Ishikawa (cell line): ENCODE results near the gene C1R.

Experiments
- CEBPB ChIP-seq: IDR thresholded peaks from 2 replicates; pipeline ENCODE4 v1.6.1; 2012
- CREB1 ChIP-seq: IDR thresholded peaks from 2 replicates; pipeline ENCODE4 v1.6.1; 2012; ENCODE audit warnings: low read depth
- EGR1 ChIP-seq: IDR thresholded peaks from 2 replicates; pipeline ENCODE4 v1.6.1; 2012
- EP300 ChIP-seq: IDR thresholded peaks from 2 replicates; pipeline ENCODE4 v1.6.1; 2012; ENCODE audit warnings: borderline replicate concordance
- FOXM1 ChIP-seq: IDR thresholded peaks from 2 replicates; pipeline ENCODE4 v1.6.1; 2012; ENCODE audit warnings: low read depth, borderline replicate concordance
- NFIC ChIP-seq: IDR thresholded peaks from 2 replicates; pipeline ENCODE4 v1.6.1; 2012
- RAD21 ChIP-seq: IDR thresholded peaks from 2 replicates; pipeline ENCODE4 v1.6.1; 2012; ENCODE audit warnings: low read depth
- TAF1 ChIP-seq: IDR thresholded peaks from 2 replicates; pipeline ENCODE4 v1.6.1; 2012; ENCODE audit warnings: low read depth, mild to moderate bottlenecking
- TCF12 ChIP-seq: IDR thresholded peaks from 2 replicates; pipeline ENCODE4 v1.6.1; 2012; ENCODE audit warnings: low read depth
- TEAD4 ChIP-seq: IDR thresholded peaks from 2 replicates; pipeline ENCODE4 v1.6.1; 2012
- YY1 ChIP-seq: IDR thresholded peaks from 2 replicates; pipeline ENCODE4 v1.6.1; 2012; ENCODE audit warnings: low read depth
- ZBTB7A ChIP-seq: IDR thresholded peaks from 2 replicates; pipeline ENCODE4 v1.6.1; 2012; ENCODE audit warnings: low read depth
- TF ChIP-seq, protein P1 (sequence below): IDR thresholded peaks from 2 replicates; pipeline ENCODE4 v1.6.1; 2012; ENCODE audit warnings: low read depth, mild to moderate bottlenecking
- TF ChIP-seq, protein P2 (sequence below): IDR thresholded peaks from 2 replicates; pipeline ENCODE4 v1.6.1; 2012
- TF ChIP-seq, protein P3 (sequence below): IDR thresholded peaks from 2 replicates; pipeline ENCODE4 v1.6.1; 2012

C1R gene

DNA sequence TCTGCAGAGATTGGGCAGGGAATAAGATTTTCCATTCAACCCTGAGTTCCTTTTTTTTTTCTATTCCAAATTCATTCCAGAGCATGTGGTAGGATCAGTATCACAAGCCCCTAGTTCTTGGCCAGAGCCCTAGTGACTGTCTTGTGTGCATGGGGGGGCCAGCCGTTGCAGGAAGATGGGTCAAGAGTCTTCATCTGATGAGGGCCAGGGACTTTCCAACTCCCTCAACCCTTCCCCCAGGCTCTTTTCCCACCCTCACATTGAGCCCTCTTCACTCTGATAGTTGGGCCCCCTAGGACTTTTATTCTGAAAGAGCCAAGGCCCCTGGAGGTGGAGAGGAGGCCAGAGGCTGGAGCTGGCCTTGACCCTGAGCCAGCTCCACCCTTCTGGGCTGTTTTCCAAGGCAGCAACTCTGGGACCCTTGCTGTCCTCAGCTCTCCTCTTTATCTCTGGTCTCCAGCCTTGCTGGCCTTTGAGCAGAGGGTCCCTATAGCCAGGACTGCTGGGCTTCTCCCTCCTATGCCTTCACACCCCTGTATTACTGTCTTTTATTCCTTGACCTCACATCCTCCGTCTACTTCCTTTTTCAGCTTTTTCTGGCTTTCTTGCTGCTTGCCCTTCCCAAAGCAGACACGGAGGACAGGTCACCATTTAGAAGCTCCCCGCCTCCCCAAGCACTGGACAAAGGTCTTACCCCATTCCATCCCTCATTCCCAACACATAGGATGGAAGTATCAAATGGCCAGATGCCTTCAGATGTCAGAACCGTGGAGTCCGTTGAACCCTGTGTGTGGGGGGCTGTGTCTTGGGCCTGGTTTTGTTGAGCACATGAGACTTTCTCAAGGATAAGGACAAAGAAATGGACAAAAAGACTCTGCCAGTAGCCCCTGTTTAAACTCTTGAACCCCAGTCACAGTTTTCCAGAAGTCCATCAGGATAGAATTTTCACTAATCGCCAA lies 30.8 kb upstream of the C1R start:
- peak; percentile 56; the same call in 1 of the 2 replicates for TF ChIP-seq ZBTB7A
- TF ChIP-seq, protein P1, sequence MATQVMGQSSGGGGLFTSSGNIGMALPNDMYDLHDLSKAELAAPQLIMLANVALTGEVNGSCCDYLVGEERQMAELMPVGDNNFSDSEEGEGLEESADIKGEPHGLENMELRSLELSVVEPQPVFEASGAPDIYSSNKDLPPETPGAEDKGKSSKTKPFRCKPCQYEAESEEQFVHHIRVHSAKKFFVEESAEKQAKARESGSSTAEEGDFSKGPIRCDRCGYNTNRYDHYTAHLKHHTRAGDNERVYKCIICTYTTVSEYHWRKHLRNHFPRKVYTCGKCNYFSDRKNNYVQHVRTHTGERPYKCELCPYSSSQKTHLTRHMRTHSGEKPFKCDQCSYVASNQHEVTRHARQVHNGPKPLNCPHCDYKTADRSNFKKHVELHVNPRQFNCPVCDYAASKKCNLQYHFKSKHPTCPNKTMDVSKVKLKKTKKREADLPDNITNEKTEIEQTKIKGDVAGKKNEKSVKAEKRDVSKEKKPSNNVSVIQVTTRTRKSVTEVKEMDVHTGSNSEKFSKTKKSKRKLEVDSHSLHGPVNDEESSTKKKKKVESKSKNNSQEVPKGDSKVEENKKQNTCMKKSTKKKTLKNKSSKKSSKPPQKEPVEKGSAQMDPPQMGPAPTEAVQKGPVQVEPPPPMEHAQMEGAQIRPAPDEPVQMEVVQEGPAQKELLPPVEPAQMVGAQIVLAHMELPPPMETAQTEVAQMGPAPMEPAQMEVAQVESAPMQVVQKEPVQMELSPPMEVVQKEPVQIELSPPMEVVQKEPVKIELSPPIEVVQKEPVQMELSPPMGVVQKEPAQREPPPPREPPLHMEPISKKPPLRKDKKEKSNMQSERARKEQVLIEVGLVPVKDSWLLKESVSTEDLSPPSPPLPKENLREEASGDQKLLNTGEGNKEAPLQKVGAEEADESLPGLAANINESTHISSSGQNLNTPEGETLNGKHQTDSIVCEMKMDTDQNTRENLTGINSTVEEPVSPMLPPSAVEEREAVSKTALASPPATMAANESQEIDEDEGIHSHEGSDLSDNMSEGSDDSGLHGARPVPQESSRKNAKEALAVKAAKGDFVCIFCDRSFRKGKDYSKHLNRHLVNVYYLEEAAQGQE: no peak
- TF ChIP-seq, protein P2, sequence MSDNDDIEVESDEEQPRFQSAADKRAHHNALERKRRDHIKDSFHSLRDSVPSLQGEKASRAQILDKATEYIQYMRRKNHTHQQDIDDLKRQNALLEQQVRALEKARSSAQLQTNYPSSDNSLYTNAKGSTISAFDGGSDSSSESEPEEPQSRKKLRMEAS: no peak
- no peak for TF ChIP-seq CEBPB
- peak; percentile 85 for TF ChIP-seq NFIC

DNA sequence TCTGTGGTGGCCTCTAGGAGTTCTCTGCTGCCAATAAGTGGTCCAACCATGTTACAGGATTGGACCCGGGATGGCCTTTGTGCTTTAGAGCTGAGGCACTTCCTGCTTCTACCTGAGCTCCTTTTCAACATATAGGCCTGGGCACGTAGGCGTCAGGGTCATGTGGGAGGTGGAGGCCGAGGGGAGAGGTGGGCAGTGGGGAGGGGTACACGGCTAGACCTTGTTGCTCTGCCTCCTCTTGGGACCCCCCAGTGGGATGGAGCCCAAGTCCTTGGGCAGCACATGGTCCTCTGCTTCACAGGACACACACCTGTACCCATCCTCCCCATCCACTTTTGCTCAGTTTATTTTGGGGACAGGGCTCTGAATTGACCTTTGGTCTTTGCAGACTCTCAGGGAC lies 29.1 kb upstream of the C1R start:
- no peak for TF ChIP-seq EGR1
- no peak for TF ChIP-seq ZBTB7A
- TF ChIP-seq, protein P2: no peak
- TF ChIP-seq, protein P1: no peak
- no peak for TF ChIP-seq FOXM1
- TF ChIP-seq YY1: no peak
- TF ChIP-seq NFIC: no peak

DNA sequence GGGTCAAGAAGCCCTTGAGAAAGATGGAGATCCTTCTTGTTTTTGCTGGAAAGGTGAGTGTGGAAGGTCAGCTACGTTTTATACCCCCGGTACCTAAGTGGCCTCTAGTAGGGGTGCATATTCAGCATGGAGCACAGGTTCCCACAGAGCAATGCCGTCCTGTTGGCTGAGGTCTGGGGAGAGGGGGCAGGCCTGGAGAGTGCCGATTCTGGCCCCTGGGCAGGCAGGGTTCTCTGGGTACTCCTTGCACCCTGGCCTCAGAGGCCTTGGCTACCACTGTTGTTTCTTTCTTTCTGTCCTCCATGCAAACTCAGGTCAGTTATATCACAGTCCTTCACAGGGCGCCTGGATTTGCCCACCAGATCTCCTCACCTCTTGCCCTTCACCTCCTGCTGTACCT lies 27.9 kb upstream of the C1R start:
- TF ChIP-seq RAD21: no peak
- TF ChIP-seq CEBPB: no peak
- TF ChIP-seq EP300: no peak
- no peak for TF ChIP-seq ZBTB7A
- TF ChIP-seq TAF1: no peak
- TF ChIP-seq FOXM1: no peak
- no peak for TF ChIP-seq EGR1
- TF ChIP-seq TCF12: no peak
- TF ChIP-seq, protein P2: no peak
- no peak for TF ChIP-seq NFIC
- no peak for TF ChIP-seq YY1
- TF ChIP-seq, protein P1: no peak
- no peak for TF ChIP-seq TEAD4
- no peak for TF ChIP-seq CREB1
- TF ChIP-seq, protein P3, sequence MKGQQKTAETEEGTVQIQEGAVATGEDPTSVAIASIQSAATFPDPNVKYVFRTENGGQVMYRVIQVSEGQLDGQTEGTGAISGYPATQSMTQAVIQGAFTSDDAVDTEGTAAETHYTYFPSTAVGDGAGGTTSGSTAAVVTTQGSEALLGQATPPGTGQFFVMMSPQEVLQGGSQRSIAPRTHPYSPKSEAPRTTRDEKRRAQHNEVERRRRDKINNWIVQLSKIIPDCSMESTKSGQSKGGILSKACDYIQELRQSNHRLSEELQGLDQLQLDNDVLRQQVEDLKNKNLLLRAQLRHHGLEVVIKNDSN: no peak

DNA sequence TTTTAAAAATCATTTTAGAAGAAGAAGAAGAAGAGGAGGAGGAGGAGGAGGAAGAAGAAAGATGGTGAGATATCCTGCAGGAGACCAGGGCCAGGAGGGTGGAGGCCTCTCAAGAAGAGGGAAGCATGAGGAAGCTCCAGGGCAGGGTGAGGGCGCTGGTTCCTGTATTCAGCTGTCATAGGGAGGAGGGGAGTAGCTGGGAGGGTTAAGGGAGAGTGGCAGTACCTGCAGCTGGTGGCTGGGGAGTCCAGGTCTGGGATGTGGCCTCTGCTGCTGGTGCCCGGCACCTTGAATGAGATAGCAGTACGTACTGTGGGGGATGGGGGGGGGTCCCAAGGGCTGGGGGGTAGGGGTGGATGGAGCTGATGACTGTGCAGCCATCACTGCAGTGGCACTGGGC lies 26.6 kb upstream of the C1R start:
- TF ChIP-seq TAF1 (no peak), FOXM1 (no peak), NFIC (no peak), YY1 (no peak), TEAD4 (no peak), ZBTB7A (no peak)
- TF ChIP-seq, protein P2: no peak

DNA sequence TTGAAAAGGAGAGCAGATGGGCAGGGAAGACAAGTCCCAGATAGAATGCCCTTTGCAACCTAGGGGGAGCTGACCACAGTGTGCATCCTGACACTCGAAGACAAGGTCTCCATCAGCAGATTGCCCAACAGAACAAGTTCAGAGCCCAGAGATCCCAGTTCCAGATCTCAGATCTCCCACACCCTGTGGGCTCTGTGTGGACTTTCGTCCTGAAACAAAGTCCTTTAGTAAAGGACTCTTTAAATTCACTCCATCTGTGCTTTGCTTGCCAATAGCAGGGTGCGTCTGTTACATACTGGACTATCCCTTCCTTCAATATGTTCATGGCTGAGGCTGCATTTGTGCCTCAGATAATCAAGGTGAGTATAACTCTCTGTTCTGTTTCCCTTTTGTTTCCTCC lies 25.4 kb upstream of the C1R start:
- TF ChIP-seq TCF12 (no peak), EGR1 (no peak), RAD21 (no peak), EP300 (no peak), YY1 (no peak), NFIC (no peak), CREB1 (no peak), ZBTB7A (no peak), TEAD4 (no peak), CEBPB (no peak), FOXM1 (no peak), TAF1 (no peak)
- TF ChIP-seq, protein P1: no peak
- TF ChIP-seq, protein P3: no peak
- TF ChIP-seq, protein P2: no peak
